Osteoblast (primary cell): Measurements from ENCODE around the gene HTD2. TPM values are rescaled to one million over a fixed set of nuclear protein-coding genes. Genes with fewer than 3 reads are reported as not detected.

Experiments used
- DNase-seq: peaks from one replicate; pipeline ENCODE4 v3.0.0; 2011; ENCODE audit warnings: low spot score, mixed read lengths; ENCODE audit not compliant: insufficient read length; ENCODE audit errors: missing footprints
- H2AFZ ChIP-seq: 2 replicates; pipeline ENCODE4 v1.6.0; 2011; ENCODE audit warnings: mild to moderate bottlenecking, low read length
- H3K27ac ChIP-seq: 2 replicates; pipeline ENCODE4 v1.5.1; 2011; ENCODE audit warnings: mild to moderate bottlenecking, low read depth, low read length, moderate library complexity
- H3K27me3 ChIP-seq: 2 replicates; pipeline ENCODE4 v1.6.0; 2012; ENCODE audit warnings: mild to moderate bottlenecking, control low read depth, inconsistent platforms, low read length, moderate library complexity; ENCODE audit not compliant: insufficient read depth
- H3K36me3 ChIP-seq: 2 replicates; pipeline ENCODE4 v1.5.1; 2011; ENCODE audit warnings: mild to moderate bottlenecking, low read length, control low read depth, moderate library complexity; ENCODE audit not compliant: insufficient read depth
- H3K4me1 ChIP-seq: 2 replicates; pipeline ENCODE4 v1.5.1; 2011; ENCODE audit warnings: mild to moderate bottlenecking, low read length, control low read depth, moderate library complexity; ENCODE audit not compliant: insufficient read depth
- H3K4me2 ChIP-seq: 2 replicates; pipeline ENCODE4 v1.6.0; 2011; ENCODE audit warnings: mild to moderate bottlenecking, low read length; ENCODE audit not compliant: insufficient read depth
- H3K4me3 ChIP-seq: fragments of 200-600 bp; sonication (generic); 3 replicates; pipeline ENCODE4 v1.5.1; 2012; ENCODE audit warnings: mild to moderate bottlenecking, low read length, inconsistent platforms; ENCODE audit not compliant: insufficient read depth
- H3K79me2 ChIP-seq: 2 replicates; pipeline ENCODE4 v1.6.0; 2012; ENCODE audit warnings: mild to moderate bottlenecking, low read length, control low read depth, inconsistent platforms; ENCODE audit not compliant: insufficient read depth
- H3K9me3 ChIP-seq: 2 replicates; pipeline ENCODE4 v1.5.1; 2011; ENCODE audit warnings: low read depth, low read length, control low read depth
- H4K20me1 ChIP-seq: 2 replicates; pipeline ENCODE4 v1.6.0; 2012; ENCODE audit warnings: mild to moderate bottlenecking, low read length, control low read depth; ENCODE audit not compliant: insufficient read depth
- CTCF ChIP-seq: IDR thresholded peaks from 2 replicates; pipeline ENCODE4 v1.5.1; 2011; ENCODE audit warnings: mild to moderate bottlenecking, low read depth, low read length, moderate library complexity; ENCODE audit errors: extremely low read depth
- total RNA-seq: library from RNA; depleted of rRNA; stranded (reverse); fragments of >200 nt; gene quantifications from 2 replicates; pipeline ENCODE4 v1.2.3, GENCODE V29; 2012

The HTD2 gene
- total RNA-seq: 6.2 TPM in 2 replicates

GRCh38 chr3:58305882-58306711, at the start of gene HTD2, which contains the start of gene RPP14:
TSS of gene HTD2 (plus strand) at chr3:58306520. CDS start at chr3:58317614, 11,094 bp downstream.
TSS of gene RPP14 (plus strand) at chr3:58306245. CDS start at chr3:58310330, 4,085 bp downstream.
- DNase-seq: peak; percentile 96
- Histone ChIP-seq H3K4me1 (peaks cover 19% of the 10 kb centered on the region), H3K27ac (peak within 1 kb of the TSS; percentile 98), H3K36me3 (peaks cover 19% of the 10 kb centered on the region), H3K9me3 (no peaks in the 10 kb centered on the region), H4K20me1 (peaks cover 34% of the 10 kb centered on the region), H3K79me2 (peaks cover 45% of the 10 kb centered on the region), H3K27me3 (no peaks in the 10 kb centered on the region), H3K4me2 (peak within 1 kb of the TSS; percentile 99), H3K4me3 (peak within 1 kb of the TSS; percentile 99), H2AFZ (peak within 1 kb of the TSS; percentile 93)
- peak; percentile 98 for TF ChIP-seq CTCF

- Histone ChIP-seq H3K36me3 (no peaks in the 10 kb centered on the region), H3K27ac (no peak overlapping the region), H3K27me3 (no peaks in the 10 kb centered on the region), H3K4me3 (no peak overlapping the region), H4K20me1 (no peaks in the 10 kb centered on the region), H3K79me2 (no peaks in the 10 kb centered on the region), H3K4me1 (peaks cover 13% of the 10 kb centered on the region), H3K9me3 (no peaks in the 10 kb centered on the region), H3K4me2 (no peak overlapping the region), H2AFZ (no peak overlapping the region)
- DNase-seq: no peak
- TF ChIP-seq CTCF: no peak
Observed at GRCh38 chr3:58258392-58259055, 47.8 kb upstream of the HTD2 start.

DNA sequence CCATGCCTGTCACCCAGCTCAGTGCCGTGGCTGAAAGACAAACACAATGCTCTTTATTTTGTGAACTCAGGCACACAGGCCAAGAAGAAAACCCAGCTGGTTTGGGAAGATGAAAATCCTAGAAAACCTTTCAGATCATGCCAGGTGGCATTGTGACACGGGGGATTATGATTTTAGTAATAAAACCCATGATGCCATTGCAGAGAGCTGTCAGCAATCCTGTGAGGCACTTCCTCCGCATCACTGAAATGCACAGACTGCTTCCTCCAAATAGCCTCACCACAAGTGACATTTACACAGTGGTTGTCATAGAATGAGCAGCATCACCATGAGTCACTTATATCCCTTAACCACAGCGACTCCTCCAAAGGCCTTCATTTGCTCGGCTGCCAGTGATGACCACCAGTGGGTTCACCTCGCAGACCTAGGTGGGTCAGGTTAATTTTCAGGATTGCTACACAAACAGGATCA, 46.0 kb upstream of the HTD2 start:
- Histone ChIP-seq H3K79me2 (no peaks in the 10 kb centered on the region), H3K4me3 (no peak overlapping the region), H3K36me3 (no peaks in the 10 kb centered on the region), H3K9me3 (no peaks in the 10 kb centered on the region), H3K4me2 (peak overlapping the region; percentile 18), H3K27ac (peak overlapping the region; percentile 60), H4K20me1 (no peaks in the 10 kb centered on the region), H2AFZ (peak overlapping the region; percentile 8), H3K4me1 (peaks cover 13% of the 10 kb centered on the region), H3K27me3 (no peaks in the 10 kb centered on the region)
- no peak for TF ChIP-seq CTCF
- DNase-seq: peak; percentile 79

DNA sequence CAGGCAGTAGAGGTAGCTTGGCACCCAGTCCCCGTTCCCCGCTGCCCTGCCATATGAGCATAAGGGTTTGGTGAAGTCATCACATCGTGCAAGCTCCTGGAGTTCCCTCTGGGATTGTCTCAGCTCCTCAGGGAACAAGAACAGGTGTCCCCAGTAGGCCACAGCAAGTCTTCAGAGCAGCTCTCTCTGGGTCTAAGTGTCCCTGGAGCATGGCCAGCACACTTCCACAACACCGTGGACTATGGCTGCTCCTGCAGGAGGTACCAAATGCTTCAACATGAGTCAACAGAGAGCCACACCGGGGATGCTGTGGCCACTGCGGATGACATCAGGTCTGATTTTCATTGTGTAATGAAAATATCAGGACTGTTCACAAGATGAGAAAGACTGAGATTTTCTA, 45.6 kb upstream of the HTD2 start:
- Histone ChIP-seq H3K36me3 (no peaks in the 10 kb centered on the region), H2AFZ (peak overlapping the region; percentile 8), H3K9me3 (no peaks in the 10 kb centered on the region), H3K27me3 (no peaks in the 10 kb centered on the region), H4K20me1 (no peaks in the 10 kb centered on the region), H3K79me2 (no peaks in the 10 kb centered on the region), H3K4me3 (no peak overlapping the region), H3K4me1 (peaks cover 13% of the 10 kb centered on the region), H3K27ac (peak overlapping the region; percentile 60), H3K4me2 (peak overlapping the region; percentile 18)
- no peak for TF ChIP-seq CTCF
- DNase-seq: peak; percentile 78
